Keratinocyte (primary cell): ENCODE data around the gene NID2. TPM values are rescaled to one million over a fixed set of nuclear protein-coding genes. Genes with fewer than 3 reads are reported as not detected.

ENCODE experiments used
- DNase-seq: peaks from one replicate; pipeline ENCODE4 v3.0.0-alpha.2; 2011; ENCODE audit warnings: low read depth, missing footprints, low spot score
- FAIRE-seq: peaks from 2 replicates; lab custom pipeline; 2011; peaks lifted over from hg19 to GRCh38; lab: Jason Lieb, UNC
- H2AFZ ChIP-seq: 2 replicates; pipeline ENCODE4 v1.6.0; 2012; ENCODE audit warnings: low read length, control low read depth, inconsistent platforms; ENCODE audit not compliant: control insufficient read depth
- H3K27ac ChIP-seq: 2 replicates; pipeline ENCODE4 v1.5.1; 2011; ENCODE audit warnings: low read length; ENCODE audit not compliant: control insufficient read depth, insufficient read depth
- H3K27me3 ChIP-seq: 3 replicates; pipeline ENCODE4 v1.6.0; 2011; ENCODE audit warnings: low read length; ENCODE audit not compliant: control insufficient read depth, insufficient read depth; ENCODE audit errors: extremely low read depth
- H3K36me3 ChIP-seq, 2 experiments: 2 replicates in 1 of 2; 3 replicates in 1 of 2; pipeline ENCODE4 v1.5.1; 2011; ENCODE audit warnings: low read length in 2 of 2, mild to moderate bottlenecking in 1 of 2; ENCODE audit not compliant: control insufficient read depth in 2 of 2, insufficient read depth in 2 of 2; ENCODE audit errors: extremely low read depth in 1 of 2
- H3K4me1 ChIP-seq: 3 replicates; pipeline ENCODE4 v1.5.1; 2011; ENCODE audit warnings: low read length; ENCODE audit not compliant: control insufficient read depth, insufficient read depth; ENCODE audit errors: extremely low read depth
- H3K4me2 ChIP-seq: 3 replicates; pipeline ENCODE4 v1.6.0; 2011; ENCODE audit warnings: low read depth, low read length; ENCODE audit not compliant: control insufficient read depth, insufficient read depth; ENCODE audit errors: extremely low read depth
- H3K4me3 ChIP-seq, 3 experiments: fragments of 200-600 bp in 1 of 3; sonication (generic) in 1 of 3; 2 replicates in 2 of 3; 3 replicates in 1 of 3; pipeline ENCODE4 v1.5.1; 2011 to 2016; ENCODE audit warnings: low read length in 3 of 3, mild to moderate bottlenecking in 3 of 3, control low read depth in 2 of 3, inconsistent platforms in 1 of 3, low read depth in 1 of 3, mixed read lengths in 1 of 3, mixed run types in 1 of 3, moderate library complexity in 1 of 3; ENCODE audit not compliant: control insufficient read depth in 2 of 3, insufficient read depth in 2 of 3; ENCODE audit errors: extremely low read depth in 1 of 3
- H3K79me2 ChIP-seq: 2 replicates; pipeline ENCODE4 v1.6.0; 2012; ENCODE audit warnings: low read length; ENCODE audit not compliant: control insufficient read depth, insufficient read depth
- H3K9ac ChIP-seq: 3 replicates; pipeline ENCODE4 v1.6.0; 2011; ENCODE audit warnings: low read length; ENCODE audit not compliant: control insufficient read depth, insufficient read depth; ENCODE audit errors: extremely low read depth
- H3K9me1 ChIP-seq: 3 replicates; pipeline ENCODE4 v1.6.0; 2011; ENCODE audit warnings: low read length; ENCODE audit not compliant: control insufficient read depth, insufficient read depth; ENCODE audit errors: extremely low read depth
- H3K9me3 ChIP-seq: 2 replicates; pipeline ENCODE4 v1.5.1; 2012; ENCODE audit warnings: low read depth, low read length; ENCODE audit not compliant: control insufficient read depth
- H4K20me1 ChIP-seq: 3 replicates; pipeline ENCODE4 v1.6.0; 2011; ENCODE audit warnings: low read length; ENCODE audit not compliant: control insufficient read depth, insufficient read depth; ENCODE audit errors: extremely low read depth
- EZH2 ChIP-seq: IDR thresholded peaks from one replicate; pipeline ENCODE4 v1.6.1; 2012; ENCODE audit warnings: inconsistent platforms, mild to moderate bottlenecking, low read length, moderate library complexity
- dilution Hi-C: fragments of 300-500 bp; cut with MboI; formaldehyde crosslinking; loops from one replicate; pipeline ENCODE4 v1.7.0; 2020; ENCODE audit warnings: low sequenced_read_pairs; ENCODE audit not compliant: extremely low pct_ligation_motif_present
- polyA plus RNA-seq, 5 experiments: library from polyadenylated mRNA; depleted of rRNA in 3 of 5; stranded (reverse) in 3 of 5; stranded (forward) in 1 of 5; unstranded in 1 of 5; fragments of >200 nt; gene quantifications; 1 replicate in 1 of 5; 2 replicates in 3 of 5; 3 replicates in 1 of 5; pipeline versions ENCODE4 v1.2.1 to v1.2.3, GENCODE V29; 2011 to 2012; ENCODE audit warnings: missing spikeins in 2 of 5, low read depth in 1 of 5, low replicate concordance in 1 of 5
- TF ChIP-seq, protein P1 (sequence below), 3 experiments: IDR thresholded peaks in 1 of 3; conservative IDR thresholded peaks in 1 of 3; optimal IDR thresholded peaks in 1 of 3; 2 replicates in 2 of 3; 3 replicates in 1 of 3; pipeline versions ENCODE3 to v1.5.1; 2011; ENCODE audit warnings: low read length in 3 of 3, mild to moderate bottlenecking in 3 of 3, moderate library complexity in 2 of 3, control low read depth in 1 of 3, inconsistent platforms in 1 of 3; ENCODE audit not compliant: insufficient read depth in 2 of 3; ENCODE audit errors: extremely low read depth in 1 of 3

The NID2 gene
- polyA plus RNA-seq, 1 donor (not counting 4 experiments of a cell fraction or from before 2014, with no cell fraction given) = 1.7 TPM

DNA sequence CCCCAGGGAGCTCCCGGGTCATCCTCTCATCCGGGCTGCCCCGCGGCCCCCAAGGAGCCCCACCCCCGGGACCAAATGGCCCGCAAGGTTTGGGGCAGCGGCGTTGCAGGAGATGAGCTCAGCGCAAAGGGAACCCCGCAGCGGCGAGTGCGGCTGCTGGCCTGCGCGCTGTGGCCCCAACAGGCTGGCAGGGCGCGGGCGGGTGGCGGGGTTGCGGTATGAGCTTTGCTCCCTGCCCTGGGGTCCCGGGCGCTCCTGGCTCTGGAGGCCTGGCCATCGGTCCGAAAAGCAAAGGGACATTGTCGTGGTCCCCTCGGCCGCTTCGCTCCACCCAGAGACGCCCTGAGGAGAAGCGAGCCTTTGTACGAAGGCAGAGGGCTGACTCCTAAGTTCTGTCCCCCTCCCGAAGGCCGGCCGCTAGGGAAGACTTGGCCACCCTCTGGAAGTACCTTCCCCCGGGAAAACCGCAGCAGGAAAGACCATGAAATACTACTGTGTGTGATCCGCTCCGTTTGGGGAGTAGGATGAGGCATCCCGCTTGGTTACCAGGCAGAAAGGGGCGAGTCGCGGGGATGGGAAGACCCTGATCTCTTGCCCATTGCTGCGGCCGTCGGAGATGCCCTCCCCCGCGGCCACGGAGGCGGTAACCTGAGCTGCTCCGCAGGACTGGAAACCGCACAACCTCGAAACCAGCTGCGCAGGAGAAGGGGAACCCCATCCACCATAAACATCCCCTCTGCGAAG is 620 bp upstream of the NID2 start:
- TF ChIP-seq, protein P1, sequence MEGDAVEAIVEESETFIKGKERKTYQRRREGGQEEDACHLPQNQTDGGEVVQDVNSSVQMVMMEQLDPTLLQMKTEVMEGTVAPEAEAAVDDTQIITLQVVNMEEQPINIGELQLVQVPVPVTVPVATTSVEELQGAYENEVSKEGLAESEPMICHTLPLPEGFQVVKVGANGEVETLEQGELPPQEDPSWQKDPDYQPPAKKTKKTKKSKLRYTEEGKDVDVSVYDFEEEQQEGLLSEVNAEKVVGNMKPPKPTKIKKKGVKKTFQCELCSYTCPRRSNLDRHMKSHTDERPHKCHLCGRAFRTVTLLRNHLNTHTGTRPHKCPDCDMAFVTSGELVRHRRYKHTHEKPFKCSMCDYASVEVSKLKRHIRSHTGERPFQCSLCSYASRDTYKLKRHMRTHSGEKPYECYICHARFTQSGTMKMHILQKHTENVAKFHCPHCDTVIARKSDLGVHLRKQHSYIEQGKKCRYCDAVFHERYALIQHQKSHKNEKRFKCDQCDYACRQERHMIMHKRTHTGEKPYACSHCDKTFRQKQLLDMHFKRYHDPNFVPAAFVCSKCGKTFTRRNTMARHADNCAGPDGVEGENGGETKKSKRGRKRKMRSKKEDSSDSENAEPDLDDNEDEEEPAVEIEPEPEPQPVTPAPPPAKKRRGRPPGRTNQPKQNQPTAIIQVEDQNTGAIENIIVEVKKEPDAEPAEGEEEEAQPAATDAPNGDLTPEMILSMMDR (optimal IDR thresholded peaks at IDR 0.05 in 1 of 3, IDR thresholded peaks at IDR 0.05 in 1 of 3, conservative IDR thresholded peaks at IDR 0.05 in 1 of 3; ENCODE audit: extremely low read depth in 1 of 3, insufficient read depth in 2 of 3, low read length in 3 of 3) = no peak
- TF ChIP-seq EZH2 = no peak
- H3K4me1 ChIP-seq = peaks cover 12% of the 10 kb centered on the region
- H3K4me2 ChIP-seq = peak overlapping the region; percentile 89
- no peak overlapping the region for H3K27ac ChIP-seq
- H3K9ac ChIP-seq = no peak overlapping the region
- DNase-seq (no peak), FAIRE-seq (no peak)
- no peaks in the 10 kb centered on the region for H3K79me2 ChIP-seq
- no peaks in the 10 kb centered on the region for H3K9me3 ChIP-seq
- no peaks in the 10 kb centered on the region for H4K20me1 ChIP-seq
- H3K9me1 ChIP-seq = no peaks in the 10 kb centered on the region
- peak overlapping the region; percentile 48 to 74 (median 59) for H3K4me3 ChIP-seq
- dilution Hi-C loops = no loop called here
- peak overlapping the region; percentile 17 for H2AFZ ChIP-seq
- peaks cover 29% of the 10 kb centered on the region for H3K27me3 ChIP-seq
- no peaks in the 10 kb centered on the region for H3K36me3 ChIP-seq

DNA sequence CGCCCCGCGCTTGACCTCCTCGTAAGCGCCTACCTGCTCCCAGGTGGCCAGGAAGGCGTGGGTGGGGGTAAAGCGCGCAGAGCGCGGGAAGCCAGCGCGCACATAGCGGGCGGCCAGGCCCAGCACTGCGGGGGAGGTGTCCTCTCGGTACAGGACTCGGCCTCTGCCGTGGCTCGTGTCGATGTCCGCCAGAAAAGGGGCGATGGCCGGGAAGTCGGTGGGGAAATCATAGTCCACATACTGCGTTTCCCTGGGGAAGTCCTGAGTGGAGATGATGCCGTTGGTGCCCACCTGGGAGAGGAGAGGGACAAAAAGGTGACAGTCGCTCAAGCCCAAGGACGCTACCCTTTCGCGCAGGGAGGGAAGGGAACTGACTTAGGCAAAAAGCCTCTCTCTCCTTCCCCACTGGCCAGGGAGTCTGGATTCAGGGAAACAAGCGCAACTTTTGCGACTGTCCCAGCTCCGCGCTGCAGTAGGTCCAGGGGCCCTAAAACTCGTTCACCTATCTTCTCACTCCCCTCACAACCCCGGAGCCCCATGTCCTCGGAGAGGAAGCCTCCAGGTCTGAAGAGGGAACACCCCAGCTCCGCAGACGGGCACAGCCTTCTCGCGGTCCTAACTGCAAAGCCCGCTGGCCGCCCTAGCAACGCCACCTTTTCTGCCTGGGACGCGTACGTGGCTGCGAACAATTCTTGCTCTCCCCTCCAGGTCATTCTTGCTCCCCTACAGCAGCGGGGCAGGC is 815 bp downstream of the NID2 start:
- no peak for FAIRE-seq
- H3K4me1 ChIP-seq = peaks cover 10% of the 10 kb centered on the region
- no peaks in the 10 kb centered on the region for H3K36me3 ChIP-seq
- peak overlapping the region; percentile 75 for H2AFZ ChIP-seq
- H3K4me3 ChIP-seq = peak overlapping the region; percentile 48 to 74 (median 59)
- H3K27ac ChIP-seq = no peak overlapping the region
- H3K9me3 ChIP-seq = no peaks in the 10 kb centered on the region
- TF ChIP-seq, protein P1 (optimal IDR thresholded peaks at IDR 0.05 in 1 of 3, IDR thresholded peaks at IDR 0.05 in 1 of 3, conservative IDR thresholded peaks at IDR 0.05 in 1 of 3; ENCODE audit: extremely low read depth in 1 of 3, insufficient read depth in 2 of 3, low read length in 3 of 3) = no peak
- TF ChIP-seq EZH2 = peak; percentile 85
- H4K20me1 ChIP-seq = no peaks in the 10 kb centered on the region
- H3K9me1 ChIP-seq = no peaks in the 10 kb centered on the region
- H3K27me3 ChIP-seq = peaks cover 29% of the 10 kb centered on the region
- H3K4me2 ChIP-seq = peak overlapping the region; percentile 89
- H3K9ac ChIP-seq = peak overlapping the region; percentile 31
- dilution Hi-C loops = no loop called here
- no peaks in the 10 kb centered on the region for H3K79me2 ChIP-seq
- DNase-seq = no peak
